HG02840 (cell line): ENCODE measurements around the gene DNAH17.
"Not testable (repeated sequence)": the region's sequence is repeated elsewhere in the genome, so short reads cannot be mapped to it uniquely, and the experiment has no call there.

Experiments used
- ATAC-seq: cut with Tn5 transposase; IDR thresholded peaks from one replicate; pipeline ENCODE4 v1.9.1; 2021; ENCODE audit warnings: mild to moderate bottlenecking, moderate library complexity, moderate number of reproducible peaks; ENCODE audit not compliant: unreplicated experiment, low FRiP score

The DNAH17 gene

GRCh38 chr17:78525511-78526160 lies 51.6 kb downstream of the DNAH17 start:
- ATAC-seq, result no peak

GRCh38 chr17:78524870-78525510 lies 52.2 kb downstream of the DNAH17 start:
- ATAC-seq, result no peak

GRCh38 chr17:78523934-78524655 lies 53.1 kb downstream of the DNAH17 start:
- ATAC-seq, result no peak

- no peak for ATAC-seq
Observed at GRCh38 chr17:78522031-78522809, 55.0 kb downstream of the DNAH17 start.

- ATAC-seq, result no peak
Observed at GRCh38 chr17:78517421-78517820, 59.8 kb downstream of the DNAH17 start.

GRCh38 chr17:78515480-78515879 lies 61.7 kb downstream of the DNAH17 start:
- no peak for ATAC-seq

GRCh38 chr17:78514521-78514920 lies 62.7 kb downstream of the DNAH17 start:
- ATAC-seq, result no peak

- no peak for ATAC-seq
Observed at GRCh38 chr17:78512976-78513375, 64.2 kb downstream of the DNAH17 start.

- ATAC-seq, result no peak
Observed at GRCh38 chr17:78510141-78511075, 66.8 kb downstream of the DNAH17 start.

GRCh38 chr17:78507526-78507925 lies 69.7 kb downstream of the DNAH17 start:
- ATAC-seq, result no peak

- no peak for ATAC-seq
Observed at GRCh38 chr17:78506454-78507309, 70.5 kb downstream of the DNAH17 start.

GRCh38 chr17:78504156-78504925 lies 72.9 kb downstream of the DNAH17 start:
- no peak for ATAC-seq

- ATAC-seq, result not testable (repeated sequence)
Observed at GRCh38 chr17:78503388-78503787, 73.8 kb downstream of the DNAH17 start.

- no peak for ATAC-seq
Observed at GRCh38 chr17:78502611-78503148, 74.5 kb downstream of the DNAH17 start.

GRCh38 chr17:78501241-78502036 lies 75.8 kb downstream of the DNAH17 start:
- no peak for ATAC-seq

- no peak for ATAC-seq
Observed at GRCh38 chr17:78500806-78501205, 76.4 kb downstream of the DNAH17 start.
